GM12891 (cell line): ENCODE results near the gene HSD17B8.

Experiments
- POLR2A ChIP-seq: IDR thresholded peaks from 2 replicates; pipeline ENCODE4 v1.6.1; 2011; ENCODE audit warnings: low read depth, low read length, control low read depth
- POLR2AphosphoS5 ChIP-seq: IDR thresholded peaks from 2 replicates; pipeline ENCODE4 v1.6.1; 2011; ENCODE audit warnings: low read depth, low read length, control low read depth
- TAF1 ChIP-seq: IDR thresholded peaks from 2 replicates; pipeline ENCODE4 v1.6.1; 2011; ENCODE audit warnings: low read depth, low read length, control low read depth

GRCh38 chr6:33193619-33194018 lies 10.8 kb upstream of the HSD17B8 start:
- no peak for TF ChIP-seq TAF1
- TF ChIP-seq POLR2AphosphoS5: no peak
- TF ChIP-seq POLR2A: no peak
